Endothelial cell of umbilical vein (primary cell): ENCODE measurements around the gene SLC25A41. TPM values are rescaled to one million over a fixed set of nuclear protein-coding genes. Genes with fewer than 3 reads are reported as not detected.

Experiments
- BruUV-seq: library from RNA; stranded (reverse); fragments of 400-500 nt; replicated peaks from 2 replicates; lab custom pipeline; 2021; lab: Mats Ljungman, UMichigan
- CTCF ChIA-PET: fragments of 300-600, 350-600 bp; sonication (Branson Sonifier 250); formaldehyde crosslinking; loops from one replicate; lab custom pipeline; 2021; ENCODE audit warnings: antibody characterized with exemption, inconsistent platforms; lab: Charles Lee
- POLR2A ChIA-PET: fragments of 300-600, 350-600 bp; sonication (Branson Sonifier 250); formaldehyde crosslinking; loops from one replicate; lab custom pipeline; 2021; ENCODE audit warnings: antibody characterized with exemption, inconsistent platforms; lab: Charles Lee
- DNase-seq: peaks from one replicate; pipeline ENCODE4 v3.0.0-alpha.2; 2011; ENCODE audit warnings: low read depth, low spot score
- FAIRE-seq: peaks from 2 replicates; lab custom pipeline; 2011; peaks lifted over from hg19 to GRCh38; lab: Jason Lieb, UNC
- H2AFZ ChIP-seq: 2 replicates; pipeline ENCODE4 v1.6.0; 2012; ENCODE audit warnings: low read depth, low read length, control low read depth, inconsistent platforms
- H3K27ac ChIP-seq: 2 replicates; pipeline ENCODE4 v1.5.1; 2011; ENCODE audit warnings: low read depth, mild to moderate bottlenecking, control low read depth, low read length, moderate library complexity; ENCODE audit not compliant: insufficient read depth
- H3K27me3 ChIP-seq, 2 experiments: 2 replicates each; pipeline versions ENCODE4 v1.6.0 to v1.6.1; 2011; ENCODE audit warnings: low read length in 2 of 2, mixed read lengths in 1 of 2; ENCODE audit not compliant: control insufficient read depth in 2 of 2, insufficient read depth in 2 of 2
- H3K36me3 ChIP-seq, 2 experiments: 2 replicates in 1 of 2; 3 replicates in 1 of 2; pipeline ENCODE4 v1.5.1; 2011; ENCODE audit warnings: low read length in 2 of 2, mild to moderate bottlenecking in 1 of 2, moderate library complexity in 1 of 2; ENCODE audit not compliant: control insufficient read depth in 2 of 2, insufficient read depth in 2 of 2; ENCODE audit errors: extremely low read depth in 1 of 2
- H3K4me1 ChIP-seq: 3 replicates; pipeline ENCODE4 v1.5.1; 2011; ENCODE audit warnings: mild to moderate bottlenecking, low read length; ENCODE audit not compliant: control insufficient read depth, insufficient read depth; ENCODE audit errors: extremely low read depth
- H3K4me2 ChIP-seq: 2 replicates; pipeline ENCODE4 v1.6.1; 2011; ENCODE audit warnings: low read length, control low read depth, mixed read lengths; ENCODE audit not compliant: insufficient read depth
- H3K4me3 ChIP-seq, 3 experiments: fragments of 200-600 bp in 1 of 3; sonication (generic), shearing (Covaris generic) in 1 of 3; replicated peaks in 1 of 3; 2 replicates each; pipeline ENCODE4 v1.5.1; 2011 to 2016; ENCODE audit warnings: control low read depth in 3 of 3, low read length in 3 of 3, mild to moderate bottlenecking in 2 of 3, inconsistent platforms in 1 of 3, low read depth in 1 of 3, moderate library complexity in 1 of 3; ENCODE audit not compliant: insufficient read depth in 1 of 3
- H3K79me2 ChIP-seq: 2 replicates; pipeline ENCODE4 v1.6.0; 2012; ENCODE audit warnings: low read length, inconsistent platforms; ENCODE audit not compliant: control insufficient read depth, insufficient read depth
- H3K9ac ChIP-seq: replicated peaks from 2 replicates; pipeline ENCODE3; 2011; ENCODE audit warnings: low read length, control low read depth; ENCODE audit not compliant: insufficient read depth; ENCODE audit errors: extremely low read depth
- H3K9me1 ChIP-seq: replicated peaks from 3 replicates; pipeline ENCODE4 v1.6.0; 2011; ENCODE audit warnings: mild to moderate bottlenecking, low read length; ENCODE audit not compliant: control insufficient read depth, insufficient read depth; ENCODE audit errors: extremely low read depth
- H3K9me3 ChIP-seq: replicated peaks from 2 replicates; pipeline ENCODE4 v1.5.1; 2012; ENCODE audit warnings: low read length, inconsistent platforms; ENCODE audit not compliant: control insufficient read depth, insufficient read depth
- H4K20me1 ChIP-seq: replicated peaks from 2 replicates; pipeline ENCODE3; 2011; ENCODE audit warnings: mild to moderate bottlenecking, low read length; ENCODE audit not compliant: control insufficient read depth, insufficient read depth; ENCODE audit errors: extremely low read depth
- POLR2AphosphoS5 ChIP-seq: IDR thresholded peaks from 2 replicates; pipeline ENCODE4 v1.6.1; 2012; ENCODE audit warnings: low read depth, mild to moderate bottlenecking, control low read depth, low read length, moderate library complexity; ENCODE audit not compliant: insufficient read depth
- dilution Hi-C: fragments of 300-500 bp; cut with MboI; formaldehyde crosslinking; loops from one replicate; pipeline ENCODE4 v1.15.0; 2019; ENCODE audit warnings: low sequenced_read_pairs; ENCODE audit not compliant: extremely low pct_ligation_motif_present
- intact Hi-C: fragments of 100-400 bp; cut with micrococcal nuclease; formaldehyde crosslinking; loops from one replicate; pipeline ENCODE4 v1.10.0; 2022
- polyA plus RNA-seq, 4 experiments: library from polyadenylated mRNA; depleted of rRNA in 3 of 4; stranded (reverse) in 3 of 4; unstranded in 1 of 4; fragments of >200 nt; gene quantifications; 2 replicates each; pipeline versions ENCODE4 v1.2.1 to v1.2.3, GENCODE V29; 2011 to 2012; ENCODE audit warnings: missing spikeins in 1 of 4
- total RNA-seq: library from RNA; stranded (reverse); gene quantifications from 2 replicates; pipeline ENCODE4 v1.2.3, GENCODE V29; 2021
- TF ChIP-seq, protein P1 (sequence below): IDR thresholded peaks from 2 replicates; pipeline ENCODE4 v1.6.1; 2011; ENCODE audit not compliant: insufficient read depth, insufficient read length
- TF ChIP-seq, protein P2 (sequence below), 2 donors: IDR thresholded peaks; 1 replicate in 1 of 2; 2 replicates in 1 of 2; pipeline ENCODE4 v1.5.1; 2011; ENCODE audit warnings: low read length in 2 of 2, mild to moderate bottlenecking in 2 of 2, moderate library complexity in 2 of 2, control low read depth in 1 of 2, inconsistent platforms in 1 of 2, low read depth in 1 of 2; ENCODE audit not compliant: insufficient read depth in 1 of 2; ENCODE audit errors: extremely low read depth in 1 of 2

Gene SLC25A41
- total and polyA plus RNA-seq, 2 donors (not counting 3 experiments of a cell fraction or from before 2014, with no cell fraction given) = 0.21 TPM; not detected in 1

DNA sequence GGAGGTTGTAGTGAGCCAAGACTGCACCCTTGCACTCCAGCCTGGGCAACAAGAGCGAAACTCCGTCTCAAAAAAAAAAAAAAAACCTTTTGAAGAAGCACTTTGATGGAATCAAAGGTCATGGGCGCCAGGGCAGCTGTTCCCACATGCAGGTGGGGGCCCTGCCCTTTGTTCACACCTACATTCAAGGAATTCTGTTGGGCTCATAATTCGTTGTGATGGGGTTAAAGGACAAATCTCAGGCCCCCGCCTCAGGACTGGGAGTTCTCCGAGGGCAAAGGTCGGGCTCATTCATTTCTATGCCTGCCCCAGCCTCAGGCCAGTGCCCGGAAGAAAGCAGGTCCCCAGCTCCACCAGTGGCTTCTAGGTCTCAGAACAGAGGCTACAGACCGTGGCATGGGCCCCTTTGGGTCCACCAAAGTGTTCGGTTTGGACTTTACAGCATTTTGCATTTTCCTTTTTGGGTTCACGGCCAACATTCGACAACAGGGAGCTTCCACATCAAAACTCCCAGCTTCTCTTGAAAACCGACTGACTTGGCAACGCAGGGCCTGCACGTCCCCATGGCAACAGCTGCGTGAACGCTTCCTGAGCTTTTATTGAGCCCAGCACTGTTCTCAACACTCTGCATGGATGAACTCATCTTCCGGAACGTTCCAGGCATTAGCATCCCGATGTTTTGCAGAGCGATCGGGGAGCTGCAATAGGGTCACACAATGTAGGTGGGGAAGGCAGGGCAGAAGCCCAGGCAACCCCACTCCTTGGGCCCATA is 30.5 kb downstream of the SLC25A41 start:
- FAIRE-seq = no peak

More for the DNA sequence above, 30.5 kb downstream of the SLC25A41 start:
- Histone ChIP-seq H3K36me3 (no peaks in the 10 kb centered on the region), H3K79me2 (no peaks in the 10 kb centered on the region), H3K4me2 (no peak overlapping the region), H3K9ac (no peak overlapping the region), H3K27ac (no peak overlapping the region), H4K20me1 (no peaks in the 10 kb centered on the region), H2AFZ (no peak overlapping the region), H3K4me1 (no peaks in the 10 kb centered on the region), H3K4me3 (no peak overlapping the region), H3K9me1 (no peaks in the 10 kb centered on the region), H3K27me3 (no peaks in the 10 kb centered on the region), H3K9me3 (no peaks in the 10 kb centered on the region)
- peak; percentile 45 for DNase-seq
- TF ChIP-seq POLR2AphosphoS5 = no peak
- TF ChIP-seq, protein P1, sequence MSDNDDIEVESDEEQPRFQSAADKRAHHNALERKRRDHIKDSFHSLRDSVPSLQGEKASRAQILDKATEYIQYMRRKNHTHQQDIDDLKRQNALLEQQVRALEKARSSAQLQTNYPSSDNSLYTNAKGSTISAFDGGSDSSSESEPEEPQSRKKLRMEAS = no peak
- TF ChIP-seq, protein P2, sequence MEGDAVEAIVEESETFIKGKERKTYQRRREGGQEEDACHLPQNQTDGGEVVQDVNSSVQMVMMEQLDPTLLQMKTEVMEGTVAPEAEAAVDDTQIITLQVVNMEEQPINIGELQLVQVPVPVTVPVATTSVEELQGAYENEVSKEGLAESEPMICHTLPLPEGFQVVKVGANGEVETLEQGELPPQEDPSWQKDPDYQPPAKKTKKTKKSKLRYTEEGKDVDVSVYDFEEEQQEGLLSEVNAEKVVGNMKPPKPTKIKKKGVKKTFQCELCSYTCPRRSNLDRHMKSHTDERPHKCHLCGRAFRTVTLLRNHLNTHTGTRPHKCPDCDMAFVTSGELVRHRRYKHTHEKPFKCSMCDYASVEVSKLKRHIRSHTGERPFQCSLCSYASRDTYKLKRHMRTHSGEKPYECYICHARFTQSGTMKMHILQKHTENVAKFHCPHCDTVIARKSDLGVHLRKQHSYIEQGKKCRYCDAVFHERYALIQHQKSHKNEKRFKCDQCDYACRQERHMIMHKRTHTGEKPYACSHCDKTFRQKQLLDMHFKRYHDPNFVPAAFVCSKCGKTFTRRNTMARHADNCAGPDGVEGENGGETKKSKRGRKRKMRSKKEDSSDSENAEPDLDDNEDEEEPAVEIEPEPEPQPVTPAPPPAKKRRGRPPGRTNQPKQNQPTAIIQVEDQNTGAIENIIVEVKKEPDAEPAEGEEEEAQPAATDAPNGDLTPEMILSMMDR (IDR thresholded peaks at IDR 0.05; ENCODE audit: extremely low read depth in 1 of 2, insufficient read depth in 1 of 2, low read depth in 1 of 2, low read length in 2 of 2) = no peak
- BruUV-seq = no TSS peak
- intact Hi-C loops = no loop called here
- CTCF ChIA-PET = interaction anchor here (0.8 to 1.7 kb wide), 3 partner anchors 9 to 277 kb away, joined by 4 read pairs; no protein-coding TSS in a partner anchor
- dilution Hi-C loops = no loop called here
- POLR2A ChIA-PET = no interaction called here
